Measurements from ENCODE around the gene RSPH9.
"Not testable (repeated sequence)": the region's sequence is repeated elsewhere in the genome, so short reads cannot be mapped to it uniquely, and the experiment has no call there.

The RSPH9 gene

DNA sequence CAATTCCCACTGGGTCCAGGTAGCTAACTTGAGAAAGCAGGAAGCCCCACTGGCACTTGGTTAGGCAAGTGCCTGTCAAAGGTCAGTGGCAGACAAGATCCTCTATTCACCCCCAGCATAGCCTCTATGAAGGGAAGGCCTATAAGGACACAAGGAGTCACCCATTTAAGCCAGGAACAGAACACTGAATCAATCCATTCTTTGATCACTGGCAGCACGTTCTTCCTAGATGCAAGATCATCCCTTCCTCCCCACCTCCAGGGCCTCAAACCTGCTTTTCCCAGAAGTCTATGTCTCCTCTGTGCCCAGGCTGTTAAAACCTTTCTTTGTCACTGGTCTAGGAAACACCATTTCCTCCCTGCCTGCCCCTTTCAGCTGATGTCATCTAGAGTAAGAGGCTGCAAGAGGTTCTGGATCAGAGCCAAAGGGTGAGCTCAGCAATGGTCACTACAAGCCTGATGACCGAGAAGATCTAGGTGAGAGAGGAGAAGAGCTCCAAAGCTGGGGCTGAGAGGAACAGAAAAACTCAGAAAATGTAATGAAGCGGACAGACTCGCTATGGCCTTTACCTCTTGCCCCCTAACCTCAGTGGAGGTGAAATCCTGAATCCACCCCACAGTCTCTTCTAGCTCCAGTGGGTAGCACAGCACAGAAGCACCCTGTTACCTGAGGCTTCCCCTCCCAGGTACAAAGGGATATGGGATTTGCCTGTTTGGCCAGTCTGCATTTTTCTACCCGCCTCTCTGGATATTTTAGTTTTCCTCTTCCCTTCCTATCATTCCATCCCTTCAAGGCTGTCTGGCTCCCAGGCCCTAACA, 17.6 kb upstream of the RSPH9 start:
- in situ Hi-C loops (cut with MboI; ENCODE audit: low pct_unique_long_range_greater_than_20kb, low sequenced_read_pairs): no loop called here
- peak; percentile 20 for DNase-seq

DNA sequence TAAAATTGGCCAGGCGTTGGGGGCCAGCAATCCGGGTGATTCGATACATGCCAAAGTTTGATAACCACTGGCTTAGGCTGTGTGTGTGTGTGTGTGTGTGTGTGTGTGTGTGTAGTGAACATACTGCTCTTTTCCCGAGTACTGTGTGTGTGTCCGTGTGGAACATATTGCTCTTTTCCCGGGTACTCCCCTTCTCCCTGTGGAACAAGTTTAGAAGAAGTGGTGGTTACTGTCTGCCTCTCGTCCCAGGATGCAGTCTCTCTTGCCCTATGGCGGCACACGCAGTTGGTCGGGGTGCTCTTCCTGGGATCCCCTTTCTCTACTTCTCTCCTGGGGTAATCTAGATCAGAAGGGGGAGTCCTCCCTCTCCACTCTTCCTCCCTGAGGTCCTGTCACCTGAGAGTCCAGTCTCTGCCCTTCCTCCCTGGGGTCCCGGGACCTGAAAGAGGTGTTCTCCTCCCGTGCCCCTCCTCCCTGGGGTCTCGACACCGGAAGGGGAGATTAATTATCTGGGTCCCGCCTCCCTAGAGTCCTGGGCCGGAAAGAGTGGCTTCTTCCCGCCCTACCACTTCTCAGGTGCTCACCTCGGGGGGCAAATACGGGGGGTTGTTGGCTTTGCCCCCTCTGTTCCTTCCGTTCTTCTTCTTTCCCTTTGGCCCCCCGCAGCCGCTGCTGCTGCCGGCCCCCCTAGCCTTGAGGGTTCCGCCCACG, 16.3 kb upstream of the RSPH9 start:
- peak; percentile 48 for DNase-seq
- in situ Hi-C loops (cut with MboI; ENCODE audit: low pct_unique_long_range_greater_than_20kb, low sequenced_read_pairs): no loop called here

DNA sequence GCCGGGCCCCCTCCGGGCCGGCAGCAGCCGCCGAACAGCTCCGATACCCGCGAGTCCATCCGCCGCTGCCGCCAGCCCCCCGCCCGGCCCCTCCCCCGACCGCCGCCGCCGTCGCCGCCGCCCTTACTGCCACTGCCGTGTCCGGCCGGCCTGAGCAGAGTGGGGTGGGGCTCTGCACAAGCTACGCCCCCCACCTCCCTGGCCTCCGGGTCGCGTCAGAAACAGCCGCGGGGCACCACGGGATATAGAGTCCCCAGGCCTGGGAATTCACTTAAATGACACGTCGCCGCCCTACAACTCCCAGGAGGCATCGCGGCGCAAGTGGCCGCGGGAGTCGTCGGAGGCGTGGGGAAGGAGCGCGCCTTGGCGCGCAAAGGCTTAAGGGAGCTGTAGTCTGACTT, 15.7 kb upstream of the RSPH9 start, which contains the start of gene GTPBP2:
GTPBP2 (minus strand) TSS at position 161 of the 401 bp plus-strand sequence; CDS start at position 59, 102 bp downstream.
- in situ Hi-C loops (cut with MboI; ENCODE audit: low pct_unique_long_range_greater_than_20kb, low sequenced_read_pairs): no loop called here
- peak; percentile 99 for DNase-seq

DNA sequence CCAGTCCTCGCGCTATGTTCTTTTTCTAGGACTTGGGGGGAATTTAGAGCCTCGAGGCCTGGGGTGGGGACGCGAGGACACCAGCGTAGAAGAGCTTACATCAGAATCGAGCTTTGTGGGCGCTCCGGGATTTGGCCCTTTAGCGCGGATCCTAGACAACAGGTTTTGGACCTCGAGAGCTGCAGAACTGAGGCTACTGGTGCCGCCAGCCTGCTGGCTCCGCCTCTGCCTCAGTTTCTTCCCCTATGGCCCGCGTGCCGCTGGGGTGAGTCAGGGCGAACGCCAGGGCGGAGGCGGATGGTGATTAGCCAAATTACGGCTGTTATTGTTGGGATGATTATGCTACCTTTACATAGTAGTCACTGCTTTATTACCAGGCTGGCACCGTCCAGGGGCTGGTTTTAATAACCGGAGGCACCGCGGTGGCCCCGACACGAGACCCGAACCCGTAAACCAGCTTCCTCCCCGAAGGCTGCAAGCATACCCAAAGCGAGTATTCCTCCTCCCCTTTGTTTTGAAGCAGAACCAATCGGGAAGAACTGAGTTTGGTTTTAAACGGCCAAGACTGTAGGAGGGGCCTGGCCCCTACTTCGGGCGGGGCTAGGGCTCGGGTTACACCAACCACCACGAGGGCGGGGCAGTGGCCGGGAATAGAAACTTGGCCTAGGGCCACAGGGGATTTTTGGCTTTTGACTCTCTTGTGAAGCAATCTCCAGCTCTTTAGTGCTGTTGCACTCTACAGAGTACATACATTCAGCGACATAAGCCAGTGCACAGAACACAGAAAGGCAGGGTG, 15.1 kb upstream of the RSPH9 start:
- in situ Hi-C loops (cut with MboI; ENCODE audit: low pct_unique_long_range_greater_than_20kb, low sequenced_read_pairs): no loop called here
- peak; percentile 99 for DNase-seq

DNA sequence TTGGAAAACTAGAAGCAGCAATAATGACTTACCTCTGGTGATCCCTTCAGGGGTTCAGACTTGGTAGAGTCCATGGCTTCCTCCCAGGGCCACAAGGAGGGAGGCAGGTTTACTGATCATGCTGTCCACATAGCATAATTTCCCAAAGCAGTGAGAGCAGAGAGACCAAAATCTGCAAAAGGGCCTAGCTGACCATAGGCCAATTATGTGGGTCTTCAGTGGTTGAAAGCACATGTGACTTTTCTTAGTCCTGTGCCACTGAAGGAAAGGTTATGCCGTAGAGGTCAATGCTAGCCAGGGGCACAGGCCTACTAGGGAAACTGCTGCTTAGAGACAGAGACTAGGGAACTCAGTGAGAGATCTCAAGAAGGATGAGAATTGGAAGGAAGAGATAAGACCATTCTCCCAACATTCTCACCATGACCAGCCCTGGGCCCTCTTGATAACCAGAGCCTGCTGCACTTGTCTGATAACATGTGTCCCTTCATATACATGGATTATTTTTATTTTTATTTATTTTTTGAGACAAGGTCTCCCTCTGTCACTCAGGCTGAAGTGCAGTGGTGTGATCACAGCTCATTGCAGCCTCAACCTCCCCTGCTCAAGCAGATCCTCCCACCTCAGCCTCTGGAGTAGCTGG, 13.7 kb upstream of the RSPH9 start:
- no peak for DNase-seq
- in situ Hi-C loops (cut with MboI; ENCODE audit: low pct_unique_long_range_greater_than_20kb, low sequenced_read_pairs): no loop called here

DNA sequence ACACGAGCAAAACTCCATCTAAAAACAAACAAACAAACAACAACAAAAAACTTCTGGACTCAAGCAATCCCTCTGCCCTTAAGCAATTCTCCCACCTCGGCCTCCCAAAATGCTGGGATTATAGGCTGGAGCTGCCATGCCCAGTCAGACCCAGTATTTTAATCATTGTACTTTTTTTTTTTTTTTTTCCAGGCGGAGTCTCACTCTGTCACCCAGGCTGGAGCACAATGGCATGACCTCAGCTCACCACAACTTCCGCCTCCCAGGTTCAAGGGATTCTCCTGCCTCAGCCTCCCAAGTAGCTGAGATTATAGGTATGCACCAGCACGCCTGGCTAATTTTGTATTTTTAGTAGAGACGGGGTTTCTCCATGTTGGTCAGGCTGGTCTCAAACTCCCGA, 11.8 kb upstream of the RSPH9 start:
- DNase-seq: peak; percentile 16
- in situ Hi-C loops (cut with MboI; ENCODE audit: low pct_unique_long_range_greater_than_20kb, low sequenced_read_pairs): not testable (repeated sequence)

DNA sequence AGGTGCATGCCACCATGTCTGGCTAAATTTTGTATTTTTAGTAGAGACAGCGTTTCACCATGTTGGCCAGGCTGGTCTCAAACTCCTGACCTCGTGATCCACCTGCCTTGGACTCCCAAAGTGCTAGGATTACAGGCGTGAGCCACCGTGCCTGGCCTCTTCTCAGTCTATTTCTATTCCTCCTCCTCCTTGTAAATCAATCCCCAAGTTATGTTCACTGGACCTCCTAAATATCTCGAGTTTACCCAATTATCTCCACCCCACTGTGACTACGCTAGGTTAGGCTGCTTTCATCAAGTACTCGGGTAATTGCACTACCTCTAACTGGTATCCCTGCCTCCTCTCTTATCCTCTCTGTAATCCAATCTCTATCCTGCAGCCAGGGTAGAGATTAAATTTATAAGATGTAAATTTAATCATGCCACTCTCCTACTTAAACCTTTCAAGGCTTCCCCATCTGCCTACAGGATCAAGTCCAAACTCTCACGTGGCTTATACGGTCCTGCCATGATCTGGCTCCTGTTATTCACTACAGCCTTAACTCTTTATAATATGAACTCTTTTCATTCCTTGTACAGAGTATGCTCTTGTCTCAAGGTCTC, 10.0 kb upstream of the RSPH9 start:
- in situ Hi-C loops (cut with MboI; ENCODE audit: low pct_unique_long_range_greater_than_20kb, low sequenced_read_pairs): no loop called here
- DNase-seq: no peak

DNA sequence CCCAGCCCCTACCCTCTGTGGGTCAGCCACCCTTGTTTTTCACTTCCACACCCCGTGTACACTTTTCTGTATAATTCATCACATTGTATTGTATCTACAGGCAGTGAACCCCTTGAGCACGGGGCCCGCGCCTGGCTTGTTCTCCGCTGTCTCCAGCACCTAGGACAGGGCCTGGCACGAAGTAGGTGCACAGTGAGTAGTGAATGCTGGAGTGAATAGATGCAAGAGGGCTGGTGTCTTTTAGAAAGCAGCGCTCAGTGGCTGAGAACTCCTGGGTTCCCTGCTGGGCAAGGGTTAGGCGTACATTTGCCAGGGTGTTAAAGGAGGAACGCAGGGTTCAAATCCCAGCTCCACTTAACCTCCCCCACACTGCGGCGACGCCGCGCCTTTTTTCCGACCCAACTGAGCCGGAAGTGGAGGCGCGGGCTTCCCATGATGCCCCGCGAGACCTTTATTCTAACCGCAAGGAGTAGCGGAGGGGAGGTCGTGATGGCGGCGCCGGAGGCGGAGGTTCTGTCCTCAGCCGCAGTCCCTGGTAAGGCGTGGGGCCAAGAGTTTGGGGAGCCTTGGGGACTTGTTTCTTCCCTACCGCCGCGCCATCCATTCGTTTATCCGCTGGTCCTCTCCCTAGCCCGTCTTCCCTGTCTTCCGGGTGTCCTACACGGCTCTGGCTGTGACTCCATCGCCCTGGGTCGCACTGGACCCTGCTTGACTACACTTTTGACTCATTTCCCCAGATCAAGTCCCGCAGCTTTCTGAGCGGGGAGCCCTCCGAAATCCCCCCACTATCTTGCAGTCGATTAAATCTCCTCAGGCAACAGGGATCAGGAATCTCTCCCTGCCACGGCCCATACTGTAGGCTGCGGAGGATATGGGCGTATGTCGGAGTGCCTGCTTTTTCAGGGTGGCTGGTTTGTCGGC, 9.2 kb upstream of the RSPH9 start, which contains the start of gene MAD2L1BP:
MAD2L1BP (plus strand) TSS at position 454 of the 921 bp plus-strand sequence; CDS start at position 490, 36 bp downstream.
- peak; percentile 93 for DNase-seq
- in situ Hi-C loops (cut with MboI; ENCODE audit: low pct_unique_long_range_greater_than_20kb, low sequenced_read_pairs): no loop called here

DNA sequence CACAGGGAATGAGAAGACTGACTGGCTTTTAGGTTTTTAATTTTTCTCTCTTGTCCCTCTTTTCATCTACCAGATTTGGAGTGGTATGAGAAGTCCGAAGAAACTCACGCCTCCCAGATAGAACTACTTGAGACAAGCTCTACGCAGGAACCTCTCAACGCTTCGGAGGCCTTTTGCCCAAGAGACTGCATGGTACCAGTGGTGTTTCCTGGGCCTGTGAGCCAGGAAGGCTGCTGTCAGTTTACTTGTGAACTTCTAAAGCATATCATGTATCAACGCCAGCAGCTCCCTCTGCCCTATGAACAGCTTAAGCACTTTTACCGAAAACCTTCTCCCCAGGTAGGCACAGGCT, 8.6 kb upstream of the RSPH9 start:
- in situ Hi-C loops (cut with MboI; ENCODE audit: low pct_unique_long_range_greater_than_20kb, low sequenced_read_pairs): no loop called here
- no peak for DNase-seq

DNA sequence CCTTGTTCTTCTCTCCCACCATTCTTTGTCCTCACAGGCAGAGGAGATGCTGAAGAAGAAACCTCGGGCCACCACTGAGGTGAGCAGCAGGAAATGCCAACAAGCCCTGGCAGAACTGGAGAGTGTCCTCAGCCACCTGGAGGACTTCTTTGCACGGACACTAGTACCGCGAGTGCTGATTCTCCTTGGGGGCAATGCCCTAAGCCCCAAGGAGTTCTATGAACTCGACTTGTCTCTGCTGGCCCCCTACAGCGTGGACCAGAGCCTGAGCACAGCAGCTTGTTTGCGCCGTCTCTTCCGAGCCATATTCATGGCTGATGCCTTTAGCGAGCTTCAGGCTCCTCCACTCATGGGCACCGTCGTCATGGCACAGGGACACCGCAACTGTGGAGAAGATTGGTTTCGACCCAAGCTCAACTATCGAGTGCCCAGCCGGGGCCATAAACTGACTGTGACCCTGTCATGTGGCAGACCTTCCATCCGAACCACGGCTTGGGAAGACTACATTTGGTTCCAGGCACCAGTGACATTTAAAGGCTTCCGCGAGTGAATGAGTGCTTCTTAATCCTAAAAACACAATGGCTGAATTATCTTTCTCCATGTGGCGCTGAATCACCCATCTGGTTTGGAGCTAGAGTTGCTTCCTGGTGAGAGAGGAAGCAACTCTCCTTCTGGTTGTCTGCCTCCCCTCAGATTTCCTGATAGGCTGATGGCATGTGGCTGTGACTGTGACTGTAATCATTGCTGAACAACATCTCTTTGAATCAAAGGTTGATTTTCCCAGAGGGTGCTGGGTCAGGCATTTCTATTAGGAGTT, 4.6 kb upstream of the RSPH9 start:
- in situ Hi-C loops (cut with MboI; ENCODE audit: low pct_unique_long_range_greater_than_20kb, low sequenced_read_pairs): no loop called here
- DNase-seq: peak; percentile 31

DNA sequence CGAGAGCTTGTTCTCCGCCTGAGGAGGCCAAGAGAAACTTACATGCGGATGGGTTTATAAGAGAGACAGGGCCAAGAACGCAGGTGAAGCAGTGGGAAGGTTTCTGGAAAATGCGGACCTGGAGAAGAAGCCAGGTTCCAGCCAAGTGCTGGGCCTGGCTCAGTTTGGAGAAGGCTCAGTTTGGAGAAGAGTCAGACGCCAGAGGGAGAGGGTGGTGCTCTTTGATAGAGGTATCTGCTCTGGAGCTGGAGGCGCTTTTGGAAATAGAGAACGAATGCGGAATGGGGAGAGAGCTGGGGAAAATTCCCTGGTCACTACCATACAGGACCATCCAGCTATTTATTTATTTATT, 753 bp downstream of the RSPH9 start:
- DNase-seq: no peak
- in situ Hi-C loops (cut with MboI; ENCODE audit: low pct_unique_long_range_greater_than_20kb, low sequenced_read_pairs): no loop called here

DNA sequence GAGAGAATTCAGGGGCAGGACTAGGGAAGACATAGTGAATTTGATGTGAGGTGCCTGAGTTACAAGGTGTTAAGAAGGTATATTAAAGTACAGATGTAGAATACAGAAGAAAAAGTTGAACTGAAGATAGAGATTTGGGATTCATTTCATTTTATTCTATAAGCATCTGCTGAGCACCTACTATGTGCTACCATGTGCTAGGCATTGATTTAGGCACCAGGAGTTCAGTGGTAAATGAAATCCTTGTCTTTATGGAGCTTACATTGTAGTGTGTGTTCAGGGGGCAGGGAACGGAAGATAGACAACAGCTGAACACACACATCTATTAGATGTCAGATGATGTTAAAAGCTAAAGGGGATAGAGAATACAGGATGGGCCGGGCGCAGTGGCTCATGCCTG, 2.8 kb downstream of the RSPH9 start:
- no peak for DNase-seq
- in situ Hi-C loops (cut with MboI; ENCODE audit: low pct_unique_long_range_greater_than_20kb, low sequenced_read_pairs): no loop called here

DNA sequence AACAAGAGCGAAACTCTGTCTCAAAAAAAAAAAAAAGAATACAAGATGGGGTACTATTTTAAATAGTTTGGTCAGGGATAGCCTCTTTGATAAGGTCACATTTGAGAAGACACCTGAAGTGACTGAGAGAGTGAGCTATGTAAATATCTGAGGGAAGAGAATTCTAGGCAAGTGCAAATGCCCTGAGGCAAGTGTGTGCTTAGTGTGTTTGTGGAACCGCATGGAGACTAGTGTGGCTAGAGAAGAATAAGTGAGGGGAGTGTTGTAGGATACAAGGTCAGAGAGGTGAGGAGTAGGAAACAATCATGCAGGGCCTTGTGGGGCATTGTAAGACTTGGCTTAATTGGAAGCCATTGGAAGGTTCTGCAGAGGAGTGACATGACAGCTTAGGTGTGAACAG, 3.4 kb downstream of the RSPH9 start:
- no peak for DNase-seq
- in situ Hi-C loops (cut with MboI; ENCODE audit: low pct_unique_long_range_greater_than_20kb, low sequenced_read_pairs): no loop called here

DNA sequence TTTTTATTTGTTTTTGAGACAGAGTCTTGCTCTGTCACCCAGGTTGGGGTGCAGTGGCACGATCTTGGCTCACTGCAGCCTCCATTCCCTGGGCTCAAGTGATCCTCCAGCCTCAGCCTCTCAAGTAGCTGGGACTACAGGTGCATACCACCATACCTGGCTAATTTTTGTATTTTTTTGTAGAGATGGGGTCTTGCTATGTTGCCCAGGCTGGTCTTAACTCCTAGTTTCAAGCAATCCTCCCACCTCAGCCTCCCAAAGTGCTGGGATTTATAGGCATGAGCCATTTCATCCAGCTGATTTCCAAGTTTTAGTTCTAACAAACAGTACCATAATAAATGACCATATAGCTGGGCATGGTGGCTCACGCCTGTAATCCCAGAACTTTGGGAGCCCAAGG, 8.0 kb downstream of the RSPH9 start:
- in situ Hi-C loops (cut with MboI; ENCODE audit: low pct_unique_long_range_greater_than_20kb, low sequenced_read_pairs): not testable (repeated sequence)

DNA sequence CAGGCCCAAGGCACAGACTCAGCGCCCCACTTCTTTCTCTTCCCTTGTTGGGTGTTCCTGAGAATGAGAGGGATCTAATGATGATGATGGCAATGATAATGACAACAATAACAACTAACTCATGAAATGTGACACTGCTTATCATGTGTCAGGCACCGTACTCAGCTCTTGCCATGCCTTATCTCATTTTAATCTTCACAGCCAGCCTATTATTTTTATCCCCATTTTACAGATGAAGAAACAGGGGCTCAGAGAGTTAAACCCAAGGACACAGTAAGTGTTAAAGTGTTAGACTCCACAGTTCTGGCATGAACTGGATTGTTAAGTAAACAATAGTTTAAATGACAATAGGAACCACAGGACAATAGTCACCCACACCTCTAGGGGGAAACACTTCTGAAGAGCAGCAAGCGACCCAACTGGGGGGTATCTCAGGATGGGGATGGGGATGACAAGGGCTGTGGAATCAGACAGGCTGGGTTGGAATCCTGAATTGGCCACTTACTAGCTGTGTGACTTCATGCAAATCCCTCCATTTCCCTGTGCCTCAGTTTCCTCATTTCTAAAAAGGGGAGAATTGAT, 12.5 kb downstream of the RSPH9 start:
- DNase-seq: no peak

More for the DNA sequence above, 8.0 kb downstream of the RSPH9 start:
- DNase-seq: not testable (repeated sequence)

DNA sequence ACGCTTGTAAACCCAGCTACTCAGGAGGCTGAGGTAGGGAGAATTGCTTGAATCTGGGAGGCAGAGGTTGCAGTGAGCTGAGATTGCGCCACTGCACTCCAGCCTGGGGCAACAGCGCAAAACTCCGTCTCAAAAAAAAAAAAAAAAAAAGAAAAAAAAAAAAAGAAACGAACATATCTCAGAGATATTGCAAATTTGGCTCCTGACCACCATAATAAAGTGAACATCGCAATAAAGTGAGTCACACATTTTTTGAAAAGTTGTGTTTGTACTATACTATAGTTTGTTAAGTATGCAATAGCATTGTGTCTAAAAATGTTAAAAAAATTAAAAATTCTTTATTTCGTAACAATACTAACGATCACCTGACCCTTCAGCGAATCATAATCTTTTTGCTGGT, 13.3 kb downstream of the RSPH9 start:
- DNase-seq: no peak
- in situ Hi-C loops (cut with MboI; ENCODE audit: low pct_unique_long_range_greater_than_20kb, low sequenced_read_pairs): no loop called here

More for the DNA sequence above, 12.5 kb downstream of the RSPH9 start:
- in situ Hi-C loops (cut with MboI; ENCODE audit: low pct_unique_long_range_greater_than_20kb, low sequenced_read_pairs): no loop called here

DNA sequence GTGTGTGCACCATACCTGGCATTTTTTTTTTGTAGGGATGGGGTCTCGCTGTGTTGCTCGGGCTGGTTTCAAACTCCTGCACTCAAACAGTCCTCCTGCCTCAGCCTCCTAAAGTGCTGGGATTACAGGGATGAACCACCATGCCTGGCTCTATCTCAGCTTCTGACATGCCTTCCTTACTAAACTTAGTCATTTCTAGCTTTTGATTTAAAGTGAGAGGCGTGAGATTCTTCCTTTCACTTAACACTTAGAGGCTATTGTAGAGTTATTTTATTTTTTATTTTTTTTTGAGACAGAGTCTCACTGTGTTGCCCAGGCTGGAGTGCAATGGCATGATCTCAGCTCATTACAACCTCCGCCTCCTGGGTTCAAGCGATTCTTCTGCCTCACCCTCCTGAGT, 18.1 kb downstream of the RSPH9 start:
- DNase-seq; in situ Hi-C loops (cut with MboI; ENCODE audit: low pct_unique_long_range_greater_than_20kb, low sequenced_read_pairs): not testable (repeated sequence)
